Putamen (tissue), 1 donor: ENCODE results near the gene SLC16A2.
A peak's percentile ranks its signal among the peaks of the same experiment; 100 is the strongest.

Source experiments
- DNase-seq: peaks from one replicate; pipeline ENCODE4 v3.0.0-alpha.2; 2016; ENCODE audit warnings: low spot score

SLC16A2 gene

GRCh38 chrX:74536832-74537371 is 115.6 kb downstream of the SLC16A2 start:
- DNase-seq = no peak

GRCh38 chrX:74540635-74541249 is 119.4 kb downstream of the SLC16A2 start:
- peak; percentile 34 for DNase-seq

- DNase-seq = no peak
These were observed 124.7 kb downstream of the SLC16A2 start for GRCh38 chrX:74545880-74546523.

- DNase-seq = no peak
These were observed 125.7 kb downstream of the SLC16A2 start for GRCh38 chrX:74546984-74547383.

GRCh38 chrX:74550295-74550802 is 129.1 kb downstream of the SLC16A2 start:
- peak; percentile 61 for DNase-seq

GRCh38 chrX:74551934-74552333 is 130.6 kb downstream of the SLC16A2 start:
- no peak for DNase-seq

- no peak for DNase-seq
These were observed 136.1 kb downstream of the SLC16A2 start for GRCh38 chrX:74557378-74557777.

GRCh38 chrX:74578137-74578536 is 156.8 kb downstream of the SLC16A2 start:
- DNase-seq = no peak

GRCh38 chrX:74579597-74580198 is 158.4 kb downstream of the SLC16A2 start:
- DNase-seq = no peak
